ENCODE measurements around the gene BEAN1.

GRCh38 chr16:66510298-66510697 is 83.2 kb downstream of the BEAN1 start:
- TF ChIP-seq CTCF (IDR thresholded peaks at IDR 0.05) (no peak), POLR2A (IDR thresholded peaks at IDR 0.05) (no peak)

Data from adrenal gland (tissue), 5 donors.